Activated CD4-positive, CD25-positive, alpha-beta regulatory T cell treated with anti-CD3 and anti-CD28 coated beads, Interleukin-2, amount 50 U/mL, for 16 hours (primary cell): ENCODE results near the gene OAS1.

Source experiments
- DNase-seq: peaks from one replicate; pipeline ENCODE4 v3.0.0-alpha.2; 2020; ENCODE audit warnings: low read depth, low spot score

OAS1 gene

DNA sequence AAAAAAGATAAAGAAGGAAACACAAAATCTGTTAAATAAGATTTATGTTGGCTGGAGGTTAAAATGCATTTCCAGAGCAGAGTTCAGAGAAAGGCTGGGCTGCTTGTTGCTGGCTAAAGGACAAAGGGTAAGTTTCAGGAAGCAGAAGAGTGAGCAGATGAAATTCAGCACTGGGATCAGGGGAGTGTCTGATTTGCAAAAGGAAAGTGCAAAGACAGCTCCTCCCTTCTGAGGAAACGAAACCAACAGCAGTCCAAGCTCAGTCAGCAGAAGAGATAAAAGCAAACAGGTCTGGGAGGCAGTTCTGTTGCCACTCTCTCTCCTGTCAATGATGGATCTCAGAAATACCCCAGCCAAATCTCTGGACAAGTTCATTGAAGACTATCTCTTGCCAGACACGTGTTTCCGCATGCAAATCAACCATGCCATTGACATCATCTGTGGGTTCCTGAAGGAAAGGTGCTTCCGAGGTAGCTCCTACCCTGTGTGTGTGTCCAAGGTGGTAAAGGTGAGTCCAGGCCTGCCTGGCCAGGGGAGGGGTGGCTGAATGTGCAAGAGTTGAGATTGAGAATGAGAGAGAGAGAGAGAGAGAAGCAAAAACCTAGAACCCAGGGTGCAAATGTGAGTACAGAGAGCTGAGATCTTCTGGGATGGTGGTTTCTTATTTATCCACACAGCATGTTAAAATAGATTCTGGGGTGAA lies at the start of gene OAS1:
Gene OAS1 (plus strand): TSS at position 251 of the 703 bp plus-strand sequence. CDS start 78 bp downstream, at position 329.
- DNase-seq = no peak

DNA sequence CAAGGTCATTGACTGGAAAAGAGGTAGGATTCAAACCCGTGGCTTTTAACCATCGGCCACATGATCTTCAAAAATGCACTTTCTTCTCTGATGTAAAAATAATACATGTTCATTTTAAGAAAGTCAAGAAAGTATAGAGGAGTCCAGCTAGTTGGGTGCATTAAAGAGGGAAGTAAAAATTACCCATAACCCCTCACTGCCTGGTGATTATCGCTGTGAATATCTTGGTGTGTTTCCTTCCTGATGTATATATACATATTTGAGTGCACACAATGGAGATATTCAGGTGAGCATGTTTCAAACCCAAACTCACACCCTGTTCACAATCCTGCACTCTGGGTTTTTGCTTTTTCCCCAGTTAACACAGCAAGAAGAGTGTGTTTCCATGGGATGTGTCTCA lies 47.5 kb upstream of the OAS1 start:
- no peak for DNase-seq

DNA sequence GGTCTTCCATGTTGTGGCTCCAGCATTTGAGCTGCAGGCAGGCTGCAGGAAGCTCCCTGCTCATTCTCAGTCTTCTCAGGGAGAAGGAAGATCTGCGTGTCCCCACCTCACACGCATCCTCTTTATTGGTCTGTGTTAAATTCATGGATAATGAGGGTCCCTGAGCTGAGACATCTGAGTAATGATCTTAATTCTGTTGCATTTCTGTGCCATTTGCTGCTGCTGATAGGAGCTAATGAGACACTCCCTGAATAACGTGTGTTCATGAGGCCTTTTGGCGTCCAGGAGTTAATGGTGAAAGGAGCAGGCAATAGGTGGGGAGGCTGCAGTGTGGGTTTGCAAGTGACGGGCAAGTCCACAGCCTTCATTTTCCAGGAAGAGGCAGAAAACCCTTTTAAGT lies 46.6 kb upstream of the OAS1 start:
- DNase-seq = no peak

DNA sequence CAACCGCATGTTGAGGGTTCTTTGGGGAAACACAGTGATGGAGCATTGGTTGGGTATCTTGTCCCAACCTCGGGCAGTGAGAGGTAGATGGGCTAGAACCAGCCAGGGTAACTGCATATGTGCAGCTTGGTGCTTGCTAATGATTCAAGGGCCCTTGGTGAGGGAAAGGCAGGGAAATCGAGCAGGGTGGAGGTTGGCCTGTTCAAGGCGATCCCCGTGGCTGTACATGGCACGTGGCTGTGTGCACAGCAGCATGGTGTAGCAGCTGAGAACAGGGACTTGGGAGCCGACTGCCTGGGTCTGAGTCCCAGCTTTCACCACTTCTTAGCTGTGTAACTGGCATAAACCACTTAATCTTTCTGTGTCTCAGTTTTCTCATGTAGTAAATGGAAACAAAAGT lies 45.5 kb upstream of the OAS1 start:
- no peak for DNase-seq

DNA sequence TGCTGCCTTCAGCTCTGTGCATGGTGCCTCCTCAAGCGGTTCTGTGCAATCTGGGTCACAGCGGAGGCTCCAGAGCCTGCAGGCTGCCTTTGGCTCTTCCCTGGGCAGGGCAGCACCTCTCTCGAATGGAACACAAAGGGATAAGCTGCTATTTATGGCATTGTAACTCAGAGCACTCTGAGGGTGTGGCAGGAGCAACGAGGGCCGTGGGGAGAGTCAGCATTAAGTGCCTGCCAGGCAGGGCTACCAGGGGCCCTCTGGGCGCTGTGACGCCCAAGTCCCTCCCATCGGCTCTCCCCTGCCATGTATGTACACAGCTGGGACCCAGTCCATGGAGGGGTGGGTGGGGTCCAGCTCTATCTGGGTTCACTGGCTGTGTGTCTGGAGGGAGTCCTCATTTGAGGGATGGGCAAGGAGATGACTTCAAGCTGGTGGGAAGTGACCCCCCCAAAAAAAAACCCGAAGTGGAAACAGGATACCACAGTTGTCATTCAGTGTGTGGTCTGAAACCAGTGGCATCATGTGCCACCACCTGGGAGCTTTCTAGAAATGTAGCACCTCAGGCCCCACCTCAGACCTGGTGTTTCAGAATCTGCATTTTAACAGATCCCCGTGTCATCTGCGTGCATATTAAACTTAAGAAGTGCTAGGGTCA lies 44.0 kb upstream of the OAS1 start:
- no peak for DNase-seq

DNA sequence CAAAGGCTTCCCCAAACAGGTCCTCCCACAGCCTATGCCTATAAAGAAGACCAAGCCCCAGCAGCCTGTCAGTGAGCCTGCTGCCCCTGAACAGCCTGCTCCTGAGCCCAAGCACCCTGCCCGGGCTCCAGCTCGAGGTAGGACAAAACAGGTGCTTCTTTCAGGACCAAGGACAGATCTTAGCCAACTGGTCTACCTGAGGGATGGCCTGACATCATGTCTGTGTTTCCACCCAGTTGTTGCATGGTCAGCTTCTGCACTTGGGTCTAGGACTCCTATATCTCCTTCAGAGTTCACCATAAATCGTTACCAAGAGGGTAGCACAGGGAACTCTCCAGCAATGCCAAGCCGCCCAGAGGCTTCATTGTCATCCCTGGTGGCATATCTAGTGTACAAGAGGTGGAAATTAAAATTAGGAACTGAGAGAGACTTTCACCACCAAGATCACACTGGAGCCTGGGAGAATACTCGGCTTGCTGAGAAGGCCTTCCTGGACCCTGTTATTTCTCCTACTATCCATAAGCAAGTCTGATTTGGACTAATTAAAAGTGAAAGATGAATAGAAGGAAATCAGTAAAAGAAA lies 38.2 kb upstream of the OAS1 start:
- no peak for DNase-seq

DNA sequence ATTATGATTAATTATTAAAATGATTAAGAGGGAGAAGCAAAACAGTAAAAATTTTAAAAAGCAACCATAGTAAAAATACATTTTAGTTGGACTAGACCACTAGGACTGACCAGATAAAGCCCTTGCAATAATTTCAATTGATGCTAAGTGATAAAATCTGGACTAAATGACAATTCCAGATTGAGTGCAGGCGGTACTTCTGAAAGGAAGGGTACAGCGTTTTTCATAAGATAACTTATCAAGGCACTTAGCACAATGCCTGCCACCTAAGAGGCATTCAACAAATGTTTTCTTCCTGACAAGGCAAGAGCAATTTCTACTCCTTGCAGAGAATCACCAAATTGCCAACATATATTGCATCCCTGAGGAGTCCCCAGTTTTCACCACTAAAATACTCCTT lies 37.7 kb upstream of the OAS1 start:
- no peak for DNase-seq

DNA sequence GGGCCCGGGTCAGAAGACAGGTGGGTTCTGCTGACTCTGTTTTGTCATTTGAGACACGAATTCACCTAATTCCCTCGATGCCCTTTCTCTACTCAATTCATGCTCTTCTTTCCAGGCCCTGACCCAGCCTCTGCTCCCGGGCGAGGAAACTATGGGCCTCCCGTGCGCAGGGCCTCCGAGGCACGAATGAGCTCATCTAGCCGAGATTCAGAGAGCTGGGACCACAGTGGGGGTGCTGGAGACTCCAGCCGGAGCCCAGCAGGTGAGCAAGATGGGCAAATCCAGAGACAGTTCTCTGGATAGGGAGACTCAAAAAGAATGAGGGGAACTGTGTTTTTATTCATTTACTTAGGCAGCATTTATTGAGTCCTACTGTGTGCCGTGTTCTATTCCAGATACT lies 37.0 kb upstream of the OAS1 start:
- DNase-seq = no peak

DNA sequence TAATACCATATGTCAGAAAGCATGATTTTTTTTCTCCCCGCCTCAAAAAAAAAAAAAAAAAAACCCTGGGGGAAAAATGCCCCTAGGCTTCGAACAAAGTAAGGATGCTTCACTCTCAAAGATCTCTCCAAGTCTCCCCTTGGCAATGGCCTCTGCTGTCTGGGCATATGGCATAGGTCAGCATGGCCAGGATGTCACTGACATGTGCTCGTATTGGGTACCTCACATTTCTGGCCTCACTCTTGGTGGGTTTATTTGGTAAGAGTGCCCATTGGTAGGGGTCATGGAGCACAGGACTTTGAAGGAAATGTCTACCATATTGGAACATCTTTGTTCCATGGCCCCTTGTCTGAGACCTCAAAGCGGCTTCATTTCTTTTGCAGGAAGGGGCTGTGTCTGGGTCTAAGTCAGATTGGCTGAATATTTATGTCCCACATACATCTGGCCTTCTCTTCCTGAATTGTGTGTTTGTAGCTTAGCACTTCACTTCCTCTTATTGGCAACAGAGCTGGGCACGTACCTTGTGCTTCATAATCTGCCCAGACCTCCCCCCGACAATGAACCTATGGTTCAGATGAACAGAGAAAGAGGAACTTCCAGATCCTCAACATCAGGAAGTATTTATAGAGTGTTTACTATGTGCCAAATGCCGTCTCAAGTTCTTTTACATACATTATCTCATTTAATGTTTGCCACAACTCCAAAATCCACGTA lies 36.3 kb upstream of the OAS1 start:
- no peak for DNase-seq

DNA sequence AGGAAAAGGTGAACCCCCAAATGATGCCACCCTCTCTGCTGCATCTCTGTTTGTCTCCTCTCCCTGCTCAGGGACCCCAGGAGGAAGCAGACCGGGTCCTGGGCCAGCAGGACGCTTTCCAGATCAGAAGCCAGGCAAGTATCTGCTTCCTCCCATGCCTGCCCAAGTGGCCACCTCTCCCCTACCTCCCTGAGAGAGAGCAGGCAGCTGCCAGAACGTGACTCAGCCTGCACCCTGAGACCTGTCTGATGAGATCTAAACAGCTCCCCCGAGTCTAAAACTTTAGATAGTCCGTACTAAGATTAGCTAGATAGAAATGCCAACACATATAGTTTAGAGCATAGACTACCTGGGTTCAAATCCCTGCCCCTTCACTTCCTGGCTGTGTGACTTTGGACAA lies 31.2 kb upstream of the OAS1 start:
- DNase-seq = no peak

DNA sequence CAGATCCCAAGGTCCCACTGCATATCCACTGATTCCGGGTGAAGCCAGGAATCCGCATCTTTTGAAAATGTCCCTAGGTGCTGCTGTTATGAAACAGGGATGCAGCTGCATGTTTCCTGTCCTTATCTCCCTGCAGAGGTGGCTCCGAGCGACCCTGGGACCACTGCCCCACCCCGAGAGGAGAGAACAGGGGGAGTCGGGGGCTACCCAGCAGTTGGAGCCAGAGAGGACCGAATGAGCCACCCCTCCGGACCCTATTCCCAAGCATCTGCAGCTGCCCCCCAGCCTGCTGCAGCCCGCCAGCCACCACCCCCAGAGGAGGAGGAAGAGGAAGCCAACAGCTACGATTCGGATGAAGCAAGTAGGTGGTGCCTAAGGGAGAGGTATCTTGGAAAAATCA lies 30.3 kb upstream of the OAS1 start:
- no peak for DNase-seq

DNA sequence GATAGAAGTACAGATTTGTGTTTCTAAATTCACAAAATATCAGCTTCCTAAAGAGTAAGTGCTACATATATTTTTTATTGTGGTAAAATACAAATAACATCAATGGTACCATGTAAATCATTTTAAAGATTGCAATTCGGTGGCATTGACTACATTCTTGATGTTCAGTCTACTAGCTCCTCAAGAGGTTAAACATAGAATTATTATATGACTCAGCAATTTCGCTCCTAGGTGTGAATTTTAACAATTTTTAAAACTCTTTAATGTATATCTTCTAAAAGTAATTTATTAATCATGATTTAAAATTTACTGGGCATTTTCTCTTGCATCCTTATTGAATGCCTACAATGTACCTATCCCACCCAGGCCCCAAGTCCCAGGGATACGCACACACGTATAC lies 29.8 kb upstream of the OAS1 start:
- DNase-seq = no peak

DNA sequence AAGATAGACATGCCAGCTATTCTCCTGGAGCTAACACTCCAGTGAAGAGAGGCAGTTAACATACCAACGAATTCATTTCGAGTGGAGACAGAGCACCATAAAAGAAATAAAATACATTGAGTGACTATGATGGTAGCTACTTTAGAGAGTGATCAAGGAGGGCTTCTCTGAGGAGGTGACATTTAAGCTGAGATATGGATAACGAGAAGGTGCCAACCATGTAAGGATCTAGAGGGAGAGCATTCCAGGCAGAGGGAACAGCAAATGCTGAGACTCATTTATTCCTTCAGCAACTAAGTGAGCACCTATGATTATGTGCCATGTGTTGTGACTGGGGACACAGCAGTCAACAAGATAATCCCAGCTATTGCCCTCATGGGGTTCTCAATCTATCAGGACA lies 28.3 kb upstream of the OAS1 start:
- DNase-seq = no peak

DNA sequence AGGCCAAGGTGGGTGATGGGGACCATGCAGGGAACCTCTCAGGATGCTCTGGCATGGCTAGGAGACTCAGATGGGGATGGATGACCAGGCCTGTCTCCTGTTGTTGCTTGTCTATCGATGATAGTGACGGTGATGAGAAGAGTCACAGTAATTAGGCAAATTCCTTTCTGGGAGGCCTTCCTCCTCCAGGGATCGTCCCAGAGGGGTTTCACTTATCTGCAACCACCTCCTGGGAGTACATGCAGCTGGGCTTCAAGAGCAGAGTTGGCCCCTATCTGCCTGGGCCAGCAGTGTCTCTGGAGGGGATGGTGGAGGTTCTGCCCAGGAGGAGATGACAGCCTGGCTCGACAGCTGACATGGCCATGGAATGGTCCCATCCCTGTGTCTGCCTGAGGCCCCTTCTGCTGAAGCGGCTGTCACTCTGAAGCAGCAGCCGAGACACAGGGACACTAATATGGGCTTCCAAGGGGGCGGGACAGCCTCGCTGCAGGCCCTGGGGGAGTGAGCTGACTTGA lies 27.5 kb upstream of the OAS1 start:
- DNase-seq = no peak

DNA sequence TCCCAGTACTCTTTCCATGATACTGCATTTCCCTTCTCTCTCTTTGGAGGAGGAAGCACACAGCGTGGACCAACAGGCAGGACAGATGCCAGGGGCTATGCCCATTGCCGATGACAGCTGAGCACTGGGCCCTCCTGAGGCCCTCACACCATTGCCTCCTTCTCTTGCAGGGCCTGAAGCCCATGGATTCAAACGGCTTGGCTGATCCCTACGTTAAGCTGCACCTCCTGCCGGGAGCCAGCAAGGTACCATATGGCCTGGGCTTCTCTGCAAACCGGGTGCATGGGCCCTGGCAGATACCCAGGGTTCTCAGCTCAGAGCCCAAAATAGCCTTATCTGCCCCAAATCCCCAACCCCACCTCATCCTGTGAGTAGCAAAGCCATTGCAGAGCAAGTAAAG lies 25.2 kb upstream of the OAS1 start:
- DNase-seq = no peak

DNA sequence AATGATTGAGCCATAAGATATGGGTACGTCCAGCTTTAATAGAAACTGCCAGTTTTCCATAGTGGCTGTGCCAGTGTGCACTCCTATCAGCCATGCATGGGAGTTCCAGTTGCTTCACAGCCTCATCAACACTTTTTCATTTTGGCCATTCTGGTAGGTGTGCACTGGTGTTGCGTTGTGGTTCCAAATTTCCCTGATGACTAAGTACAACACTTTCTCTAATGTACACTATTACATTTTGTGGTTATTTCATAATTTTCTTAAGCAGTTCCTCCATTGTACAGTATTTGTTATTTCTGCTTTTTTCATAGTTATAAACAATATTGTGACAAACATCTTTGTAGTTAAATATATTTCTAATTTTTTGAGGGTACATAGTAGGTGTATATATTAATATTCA lies 21.5 kb upstream of the OAS1 start:
- no peak for DNase-seq

DNA sequence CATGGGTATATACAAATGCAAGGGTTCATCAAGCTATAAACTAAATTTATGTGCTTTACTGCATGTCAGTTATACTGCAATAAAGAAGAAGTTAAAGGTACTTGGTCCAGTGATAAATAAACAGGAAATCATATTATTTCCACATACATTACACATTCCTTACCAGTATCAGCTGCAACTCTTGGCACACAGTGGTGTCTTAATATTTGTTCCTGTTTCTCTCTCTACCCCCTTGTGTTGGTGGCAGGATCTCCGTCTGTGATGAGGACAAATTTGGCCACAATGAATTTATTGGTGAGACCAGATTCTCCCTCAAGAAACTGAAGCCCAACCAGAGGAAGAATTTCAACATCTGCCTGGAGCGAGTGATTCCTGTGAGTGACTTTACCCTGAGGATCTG lies 19.2 kb upstream of the OAS1 start:
- no peak for DNase-seq

DNA sequence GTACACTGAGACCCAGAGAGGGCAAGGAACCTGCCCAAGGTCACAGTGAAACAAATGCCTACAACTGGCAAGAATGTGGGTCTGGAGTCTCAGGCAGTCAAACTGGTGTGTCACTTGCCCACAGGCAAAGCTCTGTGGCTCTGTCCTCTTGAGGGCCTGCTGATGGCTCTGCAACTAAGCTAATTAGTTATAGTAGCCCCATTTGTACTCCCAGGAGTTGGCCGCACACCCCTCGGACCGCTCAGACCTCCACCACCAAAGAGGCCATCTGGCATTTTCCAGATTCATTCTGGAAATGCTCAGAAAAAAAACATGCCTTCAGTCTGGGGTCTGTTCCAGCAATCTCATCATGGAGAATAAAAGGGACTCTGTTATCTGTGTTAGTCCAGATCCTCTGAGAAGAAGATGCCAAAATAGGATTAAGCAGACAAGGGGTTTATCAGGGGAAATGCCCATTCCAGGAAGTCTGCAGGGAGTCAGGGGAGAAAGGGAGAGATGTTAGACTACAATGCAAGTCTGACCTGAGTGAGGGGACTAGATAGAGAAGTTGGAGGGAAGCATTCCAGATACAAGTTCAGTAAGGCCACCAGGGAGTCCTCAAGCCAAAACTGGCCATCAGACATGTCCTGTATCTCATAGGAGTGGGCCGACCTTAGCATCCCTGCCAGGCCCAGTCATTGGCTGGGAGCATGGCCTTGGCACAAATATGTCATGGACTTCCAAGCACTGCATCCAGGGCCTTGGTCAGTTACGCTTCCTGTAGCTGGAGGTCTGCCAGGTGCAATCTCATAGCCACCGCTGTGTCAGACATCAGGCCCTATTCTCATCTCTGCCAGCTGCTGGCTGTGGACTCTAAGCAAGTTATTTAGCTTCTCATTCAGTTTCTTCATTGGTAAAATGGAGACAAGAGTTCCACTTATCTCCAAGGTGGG lies 15.4 kb upstream of the OAS1 start:
- no peak for DNase-seq

DNA sequence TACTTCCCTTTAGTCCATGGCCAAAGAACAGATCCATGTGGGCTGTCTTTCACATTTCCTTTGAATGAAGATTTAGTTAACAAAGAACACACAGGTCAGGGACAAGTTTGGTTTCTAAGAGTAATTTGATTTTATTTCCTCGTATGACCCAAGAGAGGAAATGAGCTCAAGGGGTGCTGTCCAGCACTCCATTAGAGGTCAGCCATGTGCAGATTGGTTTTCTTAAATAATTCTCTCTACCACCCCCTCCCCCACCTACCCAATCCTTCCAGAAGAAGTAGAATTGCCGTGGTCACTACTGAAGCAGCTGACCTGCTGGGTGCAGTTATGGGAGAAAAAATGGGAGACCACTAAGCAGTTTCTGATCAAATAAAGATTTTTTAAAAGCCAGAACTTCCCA lies 13.9 kb upstream of the OAS1 start:
- no peak for DNase-seq

DNA sequence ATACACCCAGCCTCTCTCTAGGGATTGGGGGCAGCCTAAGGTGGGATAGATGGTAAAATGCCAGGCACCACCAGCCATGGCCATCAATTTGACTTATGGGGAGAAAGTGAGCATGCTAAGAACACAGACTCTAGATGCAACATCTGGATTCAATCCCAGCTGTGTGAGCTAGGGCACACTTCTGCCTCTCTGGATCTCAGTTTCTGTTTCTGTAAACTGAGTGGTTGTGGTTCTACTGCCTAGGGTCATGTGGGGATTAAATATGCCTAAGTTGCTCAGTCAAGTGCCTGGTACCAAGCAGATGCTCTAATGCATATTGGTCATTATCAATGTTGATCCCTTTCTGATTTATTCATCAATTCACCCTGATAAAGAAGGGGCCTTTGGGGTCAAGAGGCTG lies 12.6 kb upstream of the OAS1 start:
- DNase-seq = no peak

DNA sequence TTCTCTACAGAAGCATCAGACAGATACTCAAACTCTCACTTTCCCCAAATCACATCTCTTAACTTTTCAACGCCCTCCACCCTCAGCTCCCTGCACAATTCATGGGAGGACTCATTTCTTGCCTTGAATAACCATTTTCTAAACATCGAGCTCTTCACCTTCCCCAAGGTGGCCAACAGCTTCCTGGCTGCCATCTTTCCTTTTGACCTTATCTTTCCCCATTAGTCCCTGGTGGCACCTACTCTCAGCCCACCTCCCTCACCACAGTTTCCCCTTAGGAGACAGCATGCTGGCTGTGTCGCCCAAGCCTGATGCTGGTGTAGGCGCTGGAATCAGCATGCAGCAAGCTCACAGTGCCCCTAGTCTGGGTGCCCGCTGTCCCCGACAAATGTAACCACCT lies 8.4 kb upstream of the OAS1 start:
- DNase-seq = no peak
